ENCODE measurements around the gene KIF13A.

GRCh38 chr6:17932330-17932852 lies 55.0 kb downstream of the KIF13A start:
- no peak for TF ChIP-seq CTCF (IDR thresholded peaks at IDR 0.05)
- no peak for TF ChIP-seq POLR2A (IDR thresholded peaks at IDR 0.05)
